ENCODE results near the gene SLC49A3. TPM values are rescaled to one million over a fixed set of nuclear protein-coding genes. Genes with fewer than 3 reads are reported as not detected.

Gene SLC49A3
- total and polyA plus RNA-seq, 2 of the 13 experiments (the other 11 are each of a cell fraction or from before 2014, with no cell fraction given), result 0.07 to 0.17 TPM

DNA sequence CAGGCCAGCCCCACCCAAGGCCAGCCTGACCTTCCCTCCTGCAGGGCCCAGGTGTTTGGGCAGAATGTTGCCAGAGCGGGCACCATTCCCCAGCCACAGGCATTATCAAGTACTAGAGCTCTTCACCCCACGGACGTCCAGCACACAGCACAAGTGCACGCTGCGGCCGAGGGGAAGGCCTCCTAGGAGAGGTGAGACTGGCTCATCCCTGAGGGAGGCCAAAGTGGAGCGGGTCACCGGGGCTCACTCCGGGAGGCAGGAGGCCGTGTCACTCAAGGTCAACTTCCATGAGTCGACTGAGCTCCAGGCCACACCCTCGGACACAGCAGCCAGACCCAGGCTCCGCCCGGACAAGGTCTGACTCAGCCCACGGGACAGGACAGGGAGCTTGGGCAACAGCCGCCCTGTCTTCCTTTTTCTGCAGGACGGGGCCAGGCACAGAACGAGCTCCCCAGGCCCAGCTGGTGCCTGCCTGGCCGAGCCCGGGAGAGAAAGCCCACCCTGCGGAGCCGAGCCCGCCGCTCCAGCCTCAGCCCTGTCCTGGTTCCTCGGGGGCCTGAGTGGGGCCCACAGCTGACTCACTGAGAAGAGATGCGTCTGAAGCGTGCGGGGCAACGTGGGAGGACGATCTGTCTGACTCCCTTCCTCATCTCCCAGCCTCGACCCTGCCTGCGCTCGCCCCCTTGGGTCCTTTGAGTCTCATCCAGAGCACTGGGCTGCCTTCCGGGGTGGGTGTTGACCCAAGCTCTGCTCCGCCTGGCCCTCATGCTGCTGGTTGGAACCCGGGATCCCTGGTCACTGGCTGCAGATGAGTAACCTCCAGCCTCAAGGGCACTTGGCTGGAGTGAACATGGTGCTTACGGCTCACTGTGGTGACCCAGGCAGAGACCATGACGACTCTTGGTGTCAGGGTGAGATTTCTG, 1.6 kb downstream of the SLC49A3 start (continued):
- TF ChIP-seq CCAR2 (optimal IDR thresholded peaks at IDR 0.05; ENCODE audit: low read depth, low read length) (no peak), REL (CRISPR knock-in tag; conservative IDR thresholded peaks at IDR 0.05) (no peak), PAXIP1 (CRISPR knock-in tag; conservative IDR thresholded peaks at IDR 0.05) (0 out of 2 replicates have a peak, but pooled peaks have one; percentile 9), MYC (CRISPR knock-in tag; IDR thresholded peaks at IDR 0.05; ENCODE audit: borderline replicate concordance) (peak; percentile 19; the same call in 1 of the 2 replicates), UBTF (CRISPR knock-in tag; IDR thresholded peaks at IDR 0.05) (peak; percentile 82), SMAD3 (CRISPR knock-in tag; IDR thresholded peaks at IDR 0.05) (no peak), MXI1 (IDR thresholded peaks at IDR 0.05; ENCODE audit: borderline replicate concordance, low read depth, low read length) (peak; percentile 57; the same call in 1 of the 3 replicates), ZNF652 (CRISPR knock-in tag; IDR thresholded peaks at IDR 0.05; ENCODE audit: borderline replicate concordance, low read depth) (no peak), CEBPG (CRISPR knock-in tag; IDR thresholded peaks at IDR 0.05) (peak; percentile 69), ZNF770 (CRISPR knock-in tag; IDR thresholded peaks at IDR 0.05) (peak; percentile 96), ZFP36L1 (CRISPR knock-in tag; IDR thresholded peaks at IDR 0.05) (no peak), ZKSCAN5 (CRISPR knock-in tag; IDR thresholded peaks at IDR 0.05) (peak; percentile 44; the same call in 1 of the 2 replicates), CEBPZ (IDR thresholded peaks at IDR 0.05; ENCODE audit: low read length) (no peak), ZNF207 (IDR thresholded peaks at IDR 0.05; ENCODE audit: borderline replicate concordance) (no peak)
